Skeletal muscle tissue (tissue), 4 donors: Measurements from ENCODE around the gene PAK5. TPM values are rescaled to one million over a fixed set of nuclear protein-coding genes. Genes with fewer than 3 reads are reported as not detected.

ENCODE experiments used
- H3K27ac ChIP-seq: one replicate; pipeline ENCODE4 v1.7.0; 2013; ENCODE audit warnings: mild to moderate bottlenecking, low read depth, low read length, inconsistent platforms
- H3K27me3 ChIP-seq, 3 donors: one replicate each; pipeline ENCODE4 v1.7.0; 2013; ENCODE audit warnings: low read length in 3 of 3; ENCODE audit not compliant: control insufficient read depth in 3 of 3, insufficient read depth in 3 of 3
- H3K36me3 ChIP-seq, 3 donors: one replicate each; pipeline ENCODE4 v1.7.0; 2013; ENCODE audit warnings: low read length in 3 of 3; ENCODE audit not compliant: control insufficient read depth in 3 of 3, insufficient read depth in 3 of 3
- H3K4me1 ChIP-seq, 3 donors: one replicate each; pipeline ENCODE4 v1.7.0; 2013; ENCODE audit warnings: low read length in 3 of 3, mild to moderate bottlenecking in 3 of 3; ENCODE audit not compliant: control insufficient read depth in 3 of 3, insufficient read depth in 3 of 3
- H3K4me3 ChIP-seq, 3 donors: one replicate each; pipeline ENCODE4 v1.7.0; 2013; ENCODE audit warnings: low read length in 3 of 3
- H3K9ac ChIP-seq, 3 donors: one replicate each; pipeline ENCODE4 v1.7.0; 2013; ENCODE audit warnings: low read length in 3 of 3, mild to moderate bottlenecking in 3 of 3, moderate library complexity in 2 of 3, low read depth in 1 of 3
- H3K9me3 ChIP-seq, 3 donors: one replicate each; pipeline ENCODE4 v1.7.0; 2013; ENCODE audit warnings: low read length in 3 of 3; ENCODE audit not compliant: control insufficient read depth in 3 of 3
- total RNA-seq: library from RNA; depleted of rRNA; stranded (reverse); fragments of >200 nt; gene quantifications from one replicate; pipeline ENCODE4 v1.2.3, GENCODE V29; 2014
- donor health status: Osteomylitis.

PAK5 gene
- total RNA-seq, 1 donor from 2014 or later: under 0.01 TPM

DNA sequence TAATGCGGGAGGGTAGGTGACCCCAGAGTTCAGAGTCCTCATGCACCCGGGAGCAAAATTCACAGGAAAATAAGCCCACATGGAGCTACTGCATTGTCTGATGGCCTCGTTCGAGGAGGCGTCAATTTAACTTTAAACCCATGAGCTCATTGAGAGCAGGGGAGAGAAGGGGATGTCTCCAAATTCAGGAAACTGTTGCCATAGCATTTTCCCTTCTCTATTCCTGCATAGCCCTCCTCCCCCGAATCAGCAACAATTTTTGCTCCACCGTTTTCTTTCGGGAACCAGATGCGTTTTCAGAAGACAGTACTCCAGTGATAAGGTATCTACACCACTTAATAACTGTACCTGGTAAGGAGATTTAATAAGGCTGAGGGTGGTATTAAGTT is 324.8 kb downstream of the PAK5 start:
- Histone ChIP-seq H3K27ac (no peak overlapping the region), H3K9ac (no peak overlapping the region), H3K27me3 (peaks cover 36 to 55% (median 45%) of the 10 kb centered on the region in 3 donors), H3K9me3 (no peaks in the 10 kb centered on the region), H3K4me1 (peaks cover 5 to 20% (median 7%) of the 10 kb centered on the region in 3 donors), H3K4me3 (no peak overlapping the region), H3K36me3 (no peaks in the 10 kb centered on the region)

GRCh38 chr20:9510911-9511310 is 328.0 kb downstream of the PAK5 start:
- H3K36me3 ChIP-seq: no peaks in the 10 kb centered on the region
- no peak overlapping the region for H3K4me3 ChIP-seq
- peaks cover 7 to 17% (median 10%) of the 10 kb centered on the region in 3 donors for H3K4me1 ChIP-seq
- no peak overlapping the region for H3K27ac ChIP-seq
- H3K9ac ChIP-seq: no peak overlapping the region
- peaks cover 49 to 64% (median 60%) of the 10 kb centered on the region in 3 donors for H3K27me3 ChIP-seq
- no peaks in the 10 kb centered on the region for H3K9me3 ChIP-seq

- H3K9me3 ChIP-seq: no peaks in the 10 kb centered on the region
- no peak overlapping the region for H3K4me3 ChIP-seq
- H3K9ac ChIP-seq: no peak overlapping the region
- peaks cover 48 to 53% (median 52%) of the 10 kb centered on the region in 3 donors for H3K27me3 ChIP-seq
- no peak overlapping the region for H3K27ac ChIP-seq
- H3K36me3 ChIP-seq: no peaks in the 10 kb centered on the region
- H3K4me1 ChIP-seq: peaks cover 3 to 4% (median 3%) of the 10 kb centered on the region in 3 donors
Observed at GRCh38 chr20:9509246-9509645, 329.6 kb downstream of the PAK5 start.

DNA sequence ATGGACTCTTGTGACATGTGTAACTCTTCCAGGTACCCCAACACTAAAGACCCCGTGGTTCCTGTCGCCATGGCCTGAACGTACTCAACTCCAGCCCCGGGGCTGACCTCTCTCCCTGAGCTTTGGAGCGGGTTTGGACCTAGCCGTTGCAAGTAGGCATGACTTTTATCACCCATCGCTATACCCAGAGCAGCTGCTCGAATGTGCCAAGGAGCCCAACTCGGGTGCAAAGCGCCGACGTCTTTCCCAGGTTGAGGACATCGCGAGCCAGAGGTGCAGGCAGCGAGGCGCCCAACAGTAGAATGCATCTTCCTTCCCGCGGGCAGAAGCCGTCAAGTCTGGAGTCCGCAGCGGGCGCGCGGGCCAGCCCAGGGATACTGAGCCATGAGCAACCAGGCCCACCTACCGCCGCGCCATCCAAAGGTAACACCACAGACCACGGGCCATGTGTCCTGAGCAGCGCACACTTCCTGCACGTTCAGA is 330.1 kb downstream of the PAK5 start:
- no peak overlapping the region for H3K4me3 ChIP-seq
- no peak overlapping the region for H3K9ac ChIP-seq
- H3K27me3 ChIP-seq: peaks cover 43 to 53% (median 49%) of the 10 kb centered on the region in 3 donors
- peaks cover 3 to 4% (median 3%) of the 10 kb centered on the region in 3 donors for H3K4me1 ChIP-seq
- H3K9me3 ChIP-seq: no peaks in the 10 kb centered on the region
- H3K27ac ChIP-seq: no peak overlapping the region
- no peaks in the 10 kb centered on the region for H3K36me3 ChIP-seq

DNA sequence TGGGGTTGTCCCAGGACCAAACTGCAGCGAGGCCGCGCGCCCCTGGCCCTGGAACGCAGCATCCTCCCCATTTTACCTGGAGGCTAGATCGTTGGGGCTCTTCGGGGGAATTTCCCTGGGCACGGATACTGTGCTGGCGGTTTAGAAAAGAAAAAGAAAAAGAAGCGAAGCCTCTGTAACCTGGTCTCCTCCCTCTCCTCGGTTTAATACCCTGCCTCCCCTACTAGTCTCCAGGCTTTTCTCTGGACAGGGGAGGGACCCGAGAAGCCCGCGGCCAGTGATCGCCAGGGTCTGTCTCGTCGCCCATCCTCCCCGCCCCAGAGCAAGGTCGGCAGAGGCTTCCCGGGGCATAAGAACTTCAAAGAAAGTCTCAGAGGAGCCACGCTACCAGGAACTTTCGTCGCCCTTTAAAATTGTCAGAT is 330.6 kb downstream of the PAK5 start:
- Histone ChIP-seq H3K4me1 (peaks cover 3 to 4% (median 3%) of the 10 kb centered on the region in 3 donors), H3K9ac (no peak overlapping the region), H3K27me3 (peaks cover 41 to 53% (median 48%) of the 10 kb centered on the region in 3 donors), H3K9me3 (no peaks in the 10 kb centered on the region), H3K36me3 (no peaks in the 10 kb centered on the region), H3K27ac (no peak overlapping the region), H3K4me3 (no peak overlapping the region)

DNA sequence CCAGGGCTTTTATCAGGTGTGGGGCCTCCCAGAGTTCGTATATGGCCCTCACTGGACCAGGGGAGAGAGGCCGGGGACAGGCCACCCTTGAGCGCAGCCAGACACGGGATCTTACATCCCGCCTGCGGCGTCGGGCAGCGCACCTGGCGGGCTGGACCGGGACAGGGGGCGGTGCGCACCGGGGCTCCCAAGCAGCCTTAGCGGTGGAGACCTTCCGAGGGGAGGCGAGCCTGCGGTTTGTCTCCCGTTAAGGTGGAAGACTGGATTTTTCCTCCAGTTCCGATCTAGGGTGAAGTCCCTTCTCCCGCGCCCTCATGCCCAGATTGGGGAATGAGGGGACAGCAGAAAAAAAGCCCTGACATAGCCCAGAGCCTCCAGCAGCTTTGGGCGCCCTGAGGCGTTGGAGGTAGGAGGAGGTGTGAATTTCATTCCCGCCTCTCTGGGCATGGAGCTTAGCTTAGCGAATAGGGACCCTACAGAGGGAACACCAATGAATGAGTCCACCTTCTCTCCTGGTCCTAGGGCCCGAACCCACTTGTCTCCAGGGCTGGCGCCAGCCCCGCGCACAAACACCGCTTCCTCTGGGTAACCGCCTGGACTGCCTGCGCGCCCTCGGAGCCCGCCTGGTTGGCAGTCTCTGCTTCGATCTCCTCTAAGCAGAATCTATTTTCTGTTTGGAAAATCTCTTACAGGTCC is 331.2 kb downstream of the PAK5 start:
- Histone ChIP-seq H3K4me3 (no peak overlapping the region), H3K9ac (no peak overlapping the region), H3K4me1 (peaks cover 3 to 4% (median 3%) of the 10 kb centered on the region in 3 donors), H3K9me3 (no peaks in the 10 kb centered on the region), H3K36me3 (no peaks in the 10 kb centered on the region), H3K27me3 (peaks cover 41 to 53% (median 48%) of the 10 kb centered on the region in 3 donors), H3K27ac (no peak overlapping the region)

- Histone ChIP-seq H3K9me3 (no peaks in the 10 kb centered on the region), H3K27ac (no peak overlapping the region), H3K27me3 (peaks cover 41 to 52% (median 48%) of the 10 kb centered on the region in 3 donors), H3K4me1 (peaks cover 3 to 4% (median 3%) of the 10 kb centered on the region in 3 donors), H3K4me3 (no peak overlapping the region), H3K9ac (no peak overlapping the region), H3K36me3 (no peaks in the 10 kb centered on the region)
Observed at GRCh38 chr20:9506964-9507369, 331.9 kb downstream of the PAK5 start.

- Histone ChIP-seq H3K4me1 (peaks cover 3 to 4% (median 3%) of the 10 kb centered on the region in 3 donors), H3K27ac (no peak overlapping the region), H3K4me3 (peak overlapping the region in 1 of 3 donors; percentile 6), H3K9ac (peak overlapping the region in 1 of 3 donors; percentile 34), H3K9me3 (no peaks in the 10 kb centered on the region), H3K36me3 (no peaks in the 10 kb centered on the region), H3K27me3 (peaks cover 41 to 46% (median 44%) of the 10 kb centered on the region in 3 donors)
Observed at GRCh38 chr20:9506280-9506821, 332.5 kb downstream of the PAK5 start.

GRCh38 chr20:9503526-9504245 is 335.2 kb downstream of the PAK5 start:
- Histone ChIP-seq H3K9ac (no peak overlapping the region), H3K4me3 (no peak overlapping the region), H3K27ac (no peak overlapping the region), H3K4me1 (peaks cover 3 to 4% (median 3%) of the 10 kb centered on the region in 3 donors), H3K9me3 (no peaks in the 10 kb centered on the region), H3K36me3 (no peaks in the 10 kb centered on the region), H3K27me3 (peaks cover 31 to 33% (median 33%) of the 10 kb centered on the region in 3 donors)
